ENCODE measurements around the gene TMEM151B.

- TF ChIP-seq CTCF (IDR thresholded peaks at IDR 0.05) (no peak), POLR2A (IDR thresholded peaks at IDR 0.05) (no peak)
Measured at GRCh38 chr6:44349904-44350649, 79.8 kb downstream of the TMEM151B start.

All from transverse colon (tissue), 3 donors.